ENCODE data around the gene TAC4. TPM values are rescaled to one million over a fixed set of nuclear protein-coding genes. Genes with fewer than 3 reads are reported as not detected.

Gene TAC4
- total RNA-seq, 2 experiments from 2014 or later = not detected

- Mint-ChIP-seq H3K27me3 (peaks cover 9% of the 10 kb centered on the region), H3K4me3 (peak overlapping the region; percentile 88), H3K27ac (peak overlapping the region; percentile 93), H3K9me3 (no peaks in the 10 kb centered on the region), H3K36me3 (ENCODE audit: low read depth) (peaks cover 1% of the 10 kb centered on the region), H3K4me1 (peaks cover 23% of the 10 kb centered on the region)
- ChIA-PET CTCF (interaction anchor here (0.5 to 2.7 kb wide), 8 partner anchors 10 to 590 kb away, joined by 3 to 12 read pairs (median 5); no protein-coding TSS in a partner anchor), POLR2A (interaction anchor here (0.6 kb wide), 1 partner anchor 62 kb away, joined by 4 read pairs; the partner anchor contains the start of gene KAT7)
- no peak for DNase-seq
These were observed 2.3 kb upstream of the TAC4 start for GRCh38 chr17:49850218-49850610.

GRCh38 chr17:49848739-49849138 is 870 bp upstream of the TAC4 start:
- CTCF ChIA-PET = interaction anchor here (1.0 to 2.7 kb wide), 5 partner anchors 9 to 292 kb away, joined by 3 to 12 read pairs (median 6); no protein-coding TSS in a partner anchor
- POLR2A ChIA-PET = no interaction called here
- no peak for DNase-seq
- H3K27ac Mint-ChIP-seq = no peak overlapping the region
- peaks cover 5% of the 10 kb centered on the region for H3K27me3 Mint-ChIP-seq
- peaks cover 32% of the 10 kb centered on the region for H3K4me1 Mint-ChIP-seq
- H3K36me3 Mint-ChIP-seq (ENCODE audit: low read depth) = peaks cover 1% of the 10 kb centered on the region
- no peak overlapping the region for H3K4me3 Mint-ChIP-seq
- no peaks in the 10 kb centered on the region for H3K9me3 Mint-ChIP-seq

- no peak for DNase-seq
- Mint-ChIP-seq H3K27me3 (peaks cover 4% of the 10 kb centered on the region), H3K36me3 (ENCODE audit: low read depth) (peaks cover 1% of the 10 kb centered on the region), H3K9me3 (no peaks in the 10 kb centered on the region), H3K4me3 (no peak overlapping the region), H3K27ac (no peak overlapping the region), H3K4me1 (peaks cover 35% of the 10 kb centered on the region)
- CTCF ChIA-PET = interaction anchor here (0.8 to 0.9 kb wide), 2 partner anchors 149 to 291 kb away, joined by 3 to 4 read pairs; no protein-coding TSS in a partner anchor
- POLR2A ChIA-PET = no interaction called here
These were observed 744 bp downstream of the TAC4 start for GRCh38 chr17:49846938-49847712.

GRCh38 chr17:49845321-49845720 is 2.5 kb downstream of the TAC4 start:
- Mint-ChIP-seq H3K36me3 (ENCODE audit: low read depth) (peaks cover 1% of the 10 kb centered on the region), H3K4me1 (peaks cover 21% of the 10 kb centered on the region), H3K9me3 (no peaks in the 10 kb centered on the region), H3K4me3 (no peak overlapping the region), H3K27me3 (no peaks in the 10 kb centered on the region), H3K27ac (peak overlapping the region; percentile 10)
- ChIA-PET CTCF (interaction anchor here (1.1 to 1.6 kb wide), 2 partner anchors 10 to 288 kb away, joined by 3 to 4 read pairs; no protein-coding TSS in a partner anchor), POLR2A (interaction anchor here (0.5 kb wide), 1 partner anchor 24 kb away, joined by 4 read pairs; no protein-coding TSS in a partner anchor)
- no peak for DNase-seq

- Mint-ChIP-seq H3K4me1 (peaks cover 20% of the 10 kb centered on the region), H3K9me3 (no peaks in the 10 kb centered on the region), H3K36me3 (ENCODE audit: low read depth) (peaks cover 1% of the 10 kb centered on the region), H3K27ac (peak overlapping the region; percentile 68), H3K4me3 (no peak overlapping the region), H3K27me3 (no peaks in the 10 kb centered on the region)
- DNase-seq = peak; percentile 27
- ChIA-PET POLR2A (no interaction called here), CTCF (interaction anchor here (0.6 to 1.2 kb wide), 3 partner anchors 9 to 333 kb away, joined by 3 read pairs; no protein-coding TSS in a partner anchor)
These were observed 4.0 kb downstream of the TAC4 start for GRCh38 chr17:49843774-49844350.

- H3K36me3 Mint-ChIP-seq (ENCODE audit: low read depth) = peaks cover 1% of the 10 kb centered on the region
- peaks cover 20% of the 10 kb centered on the region for H3K4me1 Mint-ChIP-seq
- DNase-seq = no peak
- ChIA-PET POLR2A (no interaction called here), CTCF (interaction anchor here (1.2 kb wide), 1 partner anchor 9 kb away, joined by 3 read pairs; no protein-coding TSS in a partner anchor)
- H3K27me3 Mint-ChIP-seq = no peaks in the 10 kb centered on the region
- no peak overlapping the region for H3K4me3 Mint-ChIP-seq
- no peaks in the 10 kb centered on the region for H3K9me3 Mint-ChIP-seq
- no peak overlapping the region for H3K27ac Mint-ChIP-seq
These were observed 5.0 kb downstream of the TAC4 start for GRCh38 chr17:49842846-49843245.

- Mint-ChIP-seq H3K9me3 (no peaks in the 10 kb centered on the region), H3K27ac (no peak overlapping the region), H3K4me1 (peaks cover 20% of the 10 kb centered on the region), H3K27me3 (no peaks in the 10 kb centered on the region), H3K36me3 (ENCODE audit: low read depth) (peaks cover 1% of the 10 kb centered on the region), H3K4me3 (no peak overlapping the region)
- DNase-seq = no peak
- POLR2A ChIA-PET = no interaction called here
- CTCF ChIA-PET = no interaction called here
These were observed 5.5 kb downstream of the TAC4 start for GRCh38 chr17:49842371-49842770.

GRCh38 chr17:49841548-49841947 is 6.3 kb downstream of the TAC4 start:
- Mint-ChIP-seq H3K36me3 (ENCODE audit: low read depth) (no peaks in the 10 kb centered on the region), H3K9me3 (no peaks in the 10 kb centered on the region)

GRCh38 chr17:49839455-49839854 is 8.4 kb downstream of the TAC4 start:
- no peaks in the 10 kb centered on the region for H3K27me3 Mint-ChIP-seq
- H3K9me3 Mint-ChIP-seq = no peaks in the 10 kb centered on the region
- no peak for DNase-seq
- CTCF ChIA-PET = interaction anchor here (1.1 to 1.9 kb wide), 4 partner anchors 10 to 270 kb away, joined by 3 to 12 read pairs (median 3); no protein-coding TSS in a partner anchor
- H3K36me3 Mint-ChIP-seq (ENCODE audit: low read depth) = peaks cover 11% of the 10 kb centered on the region
- H3K4me3 Mint-ChIP-seq = no peak overlapping the region
- H3K4me1 Mint-ChIP-seq = peaks cover 10% of the 10 kb centered on the region
- POLR2A ChIA-PET = no interaction called here
- H3K27ac Mint-ChIP-seq = no peak overlapping the region

More at GRCh38 chr17:49841548-49841947, 6.3 kb downstream of the TAC4 start:
- Mint-ChIP-seq H3K4me3 (no peak overlapping the region), H3K4me1 (peaks cover 20% of the 10 kb centered on the region), H3K27ac (no peak overlapping the region), H3K27me3 (no peaks in the 10 kb centered on the region)
- CTCF ChIA-PET = interaction anchor here (0.6 kb wide), 1 partner anchor 10 kb away, joined by 3 read pairs; no protein-coding TSS in a partner anchor
- POLR2A ChIA-PET = no interaction called here
- no peak for DNase-seq

GRCh38 chr17:49836111-49837030 is 11.5 kb downstream of the TAC4 start:
- Mint-ChIP-seq H3K9me3 (no peaks in the 10 kb centered on the region), H3K4me1 (no peaks in the 10 kb centered on the region), H3K27ac (no peak overlapping the region), H3K4me3 (no peak overlapping the region), H3K27me3 (no peaks in the 10 kb centered on the region), H3K36me3 (ENCODE audit: low read depth) (peaks cover 30% of the 10 kb centered on the region)
- no peak for DNase-seq
- POLR2A ChIA-PET = no interaction called here
- CTCF ChIA-PET = interaction anchor here (0.6 kb wide), 2 partner anchors 142 to 153 kb away, joined by 3 to 4 read pairs; no protein-coding TSS in a partner anchor

- DNase-seq = no peak
- H3K36me3 Mint-ChIP-seq (ENCODE audit: low read depth) = peaks cover 32% of the 10 kb centered on the region
- no peak overlapping the region for H3K4me3 Mint-ChIP-seq
- no peak overlapping the region for H3K27ac Mint-ChIP-seq
- H3K9me3 Mint-ChIP-seq = no peaks in the 10 kb centered on the region
- H3K4me1 Mint-ChIP-seq = no peaks in the 10 kb centered on the region
- ChIA-PET CTCF (interaction anchor here (0.7 to 1.6 kb wide), 2 partner anchors 10 to 265 kb away, joined by 3 read pairs; no protein-coding TSS in a partner anchor), POLR2A (no interaction called here)
- H3K27me3 Mint-ChIP-seq = no peaks in the 10 kb centered on the region
These were observed 12.4 kb downstream of the TAC4 start for GRCh38 chr17:49835472-49835871.

- H3K9me3 Mint-ChIP-seq = no peaks in the 10 kb centered on the region
- ChIA-PET CTCF (interaction anchor here (0.6 to 1.6 kb wide), 4 partner anchors 9 to 264 kb away, joined by 3 read pairs; no protein-coding TSS in a partner anchor), POLR2A (no interaction called here)
- H3K27me3 Mint-ChIP-seq = no peaks in the 10 kb centered on the region
- H3K4me1 Mint-ChIP-seq = no peaks in the 10 kb centered on the region
- no peak overlapping the region for H3K4me3 Mint-ChIP-seq
- peaks cover 35% of the 10 kb centered on the region for H3K36me3 Mint-ChIP-seq (ENCODE audit: low read depth)
- no peak overlapping the region for H3K27ac Mint-ChIP-seq
- DNase-seq = no peak
These were observed 13.6 kb downstream of the TAC4 start for GRCh38 chr17:49834118-49834743.
